ENCODE data around the gene ZNF830. TPM values are rescaled to one million over a fixed set of nuclear protein-coding genes. Genes with fewer than 3 reads are reported as not detected.
A peak's percentile ranks its signal among the peaks of the same experiment; 100 is the strongest.

Gene ZNF830
- total and polyA plus RNA-seq, 2 of the 13 experiments (the other 11 are each of a cell fraction or from before 2014, with no cell fraction given): 6.1 to 19.0 TPM

- TF ChIP-seq GFI1 (CRISPR knock-in tag; IDR thresholded peaks at IDR 0.05; ENCODE audit: borderline replicate concordance) (no peak; the same call in 1 of the 2 replicates), ZFY (CRISPR knock-in tag; IDR thresholded peaks at IDR 0.05) (peak; percentile 90), ZBTB44 (CRISPR knock-in tag; IDR thresholded peaks at IDR 0.05) (no peak), GATAD1 (CRISPR knock-in tag; IDR thresholded peaks at IDR 0.05) (no peak), RERE (CRISPR knock-in tag; IDR thresholded peaks at IDR 0.05; ENCODE audit: low read depth) (no peak), CSRNP1 (CRISPR knock-in tag; IDR thresholded peaks at IDR 0.05) (no peak), ZNF768 (CRISPR knock-in tag; IDR thresholded peaks at IDR 0.05) (no peak), NR2F1 (CRISPR knock-in tag; IDR thresholded peaks at IDR 0.05) (no peak), ZNF18 (CRISPR knock-in tag; IDR thresholded peaks at IDR 0.05; ENCODE audit: insufficient replicate concordance) (peak; percentile 42), ELF1 (CRISPR knock-in tag; IDR thresholded peaks at IDR 0.05) (no peak), LBX2 (CRISPR knock-in tag; IDR thresholded peaks at IDR 0.05; ENCODE audit: borderline replicate concordance) (0 out of 2 replicates have a peak, but pooled peaks have one; percentile 50), HDAC1 (CRISPR knock-in tag; IDR thresholded peaks at IDR 0.05) (peak; percentile 28; the same call in 1 of the 2 replicates), ZNF776 (CRISPR knock-in tag; IDR thresholded peaks at IDR 0.05) (no peak)
Observed at GRCh38 chr17:34980681-34981537, 19.6 kb downstream of the ZNF830 start (continued).
